Colonic mucosa (tissue), 4 donors: ENCODE results near the gene CSNK1A1. TPM values are rescaled to one million over a fixed set of nuclear protein-coding genes. Genes with fewer than 3 reads are reported as not detected.
"Not testable (repeated sequence)": the region's sequence is repeated elsewhere in the genome, so short reads cannot be mapped to it uniquely, and the experiment has no call there.

Source experiments
- DNase-seq: peaks from one replicate; pipeline ENCODE4 v3.0.0-alpha.2; 2020
- H3K27ac ChIP-seq: fragments of 200-600 bp; one replicate; pipeline ENCODE4 v1.8.0; 2021
- H3K27me3 ChIP-seq: fragments of 200-600 bp; one replicate; pipeline ENCODE4 v1.8.0; 2021
- H3K36me3 ChIP-seq: fragments of 200-600 bp; one replicate; pipeline ENCODE4 v1.8.0; 2021
- H3K4me1 ChIP-seq: fragments of 200-600 bp; one replicate; pipeline ENCODE4 v1.8.0; 2021; ENCODE audit warnings: mild to moderate bottlenecking
- H3K4me3 ChIP-seq: fragments of 200-600 bp; one replicate; pipeline ENCODE4 v1.8.0; 2021
- H3K9ac ChIP-seq, 2 donors: one replicate each; pipeline ENCODE4 v1.7.0; 2013; ENCODE audit warnings: control low read depth in 2 of 2, low read depth in 2 of 2, low read length in 2 of 2
- H3K9me3 ChIP-seq: fragments of 200-600 bp; one replicate; pipeline ENCODE4 v1.8.0; 2021
- CTCF ChIP-seq: fragments of 200-600 bp; IDR thresholded peaks from one replicate; pipeline ENCODE4 v1.8.0; 2022; ENCODE audit warnings: antibody characterized with exemption, mild to moderate bottlenecking
- intact Hi-C: fragments of 100-400 bp; cut with DNase I; formaldehyde crosslinking; loops from one replicate; pipeline ENCODE4 v1.14.1; 2022
- total RNA-seq, 2 donors: library from RNA; stranded (reverse); fragmentation: NEBNext Ultra II Directional in 1 of 2; extraction: Animal tissue kit (Norgen Biotek cat#: 25700) in 1 of 2; gene quantifications; one replicate each; pipeline ENCODE4 v1.2.1, GENCODE V29; 2021
- donor health status: healthy.
- donor health status: DM: no; HTN: no; CAD: no.
- donor health status: DM: no; HTN: no; CAD: no.

Gene CSNK1A1
- 100 to 1,000 TPM; 248 to 257 TPM for total RNA-seq

GRCh38 chr5:149551227-149552037 lies at the start of gene CSNK1A1:
Gene CSNK1A1, minus strand, starts transcription at chr5:149551439. Its CDS starts 475 bp downstream, at chr5:149550964.
- intact Hi-C loops, result no loop called here
- Histone ChIP-seq H3K4me1 (no peaks in the 10 kb centered on the region), H3K27ac (peak within 1 kb of the TSS; percentile 98), H3K27me3 (no peaks in the 10 kb centered on the region), H3K4me3 (peak within 1 kb of the TSS; percentile 75), H3K9ac (peak within 1 kb of the TSS; percentile 99 to 100), H3K36me3 (no peaks in the 10 kb centered on the region), H3K9me3 (no peaks in the 10 kb centered on the region)
- DNase-seq, result peak; percentile 98
- TF ChIP-seq CTCF, result peak; percentile 89

- no peaks in the 10 kb centered on the region for H3K27me3 ChIP-seq
- no peak for DNase-seq
- H3K4me3 ChIP-seq, result no peak overlapping the region
- H3K9ac ChIP-seq, result no peak overlapping the region
- no peak for TF ChIP-seq CTCF
- intact Hi-C loops, result no loop called here
- no peaks in the 10 kb centered on the region for H3K36me3 ChIP-seq
- H3K27ac ChIP-seq, result no peak overlapping the region
- peaks cover 6% of the 10 kb centered on the region for H3K4me1 ChIP-seq
- H3K9me3 ChIP-seq, result no peaks in the 10 kb centered on the region
Measured at GRCh38 chr5:149600932-149601331, 49.7 kb upstream of the CSNK1A1 start.

GRCh38 chr5:149599375-149599774 lies 48.1 kb upstream of the CSNK1A1 start:
- H3K36me3 ChIP-seq, result no peaks in the 10 kb centered on the region
- no peaks in the 10 kb centered on the region for H3K4me1 ChIP-seq
- H3K27me3 ChIP-seq, result no peaks in the 10 kb centered on the region
- H3K4me3 ChIP-seq, result no peak overlapping the region
- no peak overlapping the region for H3K27ac ChIP-seq
- DNase-seq, result no peak
- no peak overlapping the region for H3K9ac ChIP-seq
- no peak for TF ChIP-seq CTCF
- intact Hi-C loops, result no loop called here
- no peaks in the 10 kb centered on the region for H3K9me3 ChIP-seq

- H3K27ac ChIP-seq, result no peak overlapping the region
- no peak overlapping the region for H3K4me3 ChIP-seq
- no peaks in the 10 kb centered on the region for H3K27me3 ChIP-seq
- no peak overlapping the region for H3K9ac ChIP-seq
- TF ChIP-seq CTCF, result no peak
- intact Hi-C loops, result no loop called here
- no peaks in the 10 kb centered on the region for H3K4me1 ChIP-seq
- H3K36me3 ChIP-seq, result no peaks in the 10 kb centered on the region
- H3K9me3 ChIP-seq, result no peaks in the 10 kb centered on the region
- no peak for DNase-seq
Measured at GRCh38 chr5:149598966-149599365, 47.7 kb upstream of the CSNK1A1 start.

- intact Hi-C loops, DNase-seq, H3K4me3 ChIP-seq, H3K36me3 ChIP-seq, H3K9ac ChIP-seq, H3K27me3 ChIP-seq, H3K4me1 ChIP-seq, H3K9me3 ChIP-seq, H3K27ac ChIP-seq: not testable (repeated sequence)
Measured at GRCh38 chr5:149598234-149598633, 47.0 kb upstream of the CSNK1A1 start.

- no peak overlapping the region for H3K9ac ChIP-seq
- no peaks in the 10 kb centered on the region for H3K27me3 ChIP-seq
- no peaks in the 10 kb centered on the region for H3K9me3 ChIP-seq
- DNase-seq, result no peak
- intact Hi-C loops, result no loop called here
- no peak for TF ChIP-seq CTCF
- H3K4me1 ChIP-seq, result no peaks in the 10 kb centered on the region
- no peak overlapping the region for H3K4me3 ChIP-seq
- no peaks in the 10 kb centered on the region for H3K36me3 ChIP-seq
- no peak overlapping the region for H3K27ac ChIP-seq
Measured at GRCh38 chr5:149597618-149598017, 46.4 kb upstream of the CSNK1A1 start.
